ENCODE data around the gene NPIPB2. TPM values are rescaled to one million over a fixed set of nuclear protein-coding genes. Genes with fewer than 3 reads are reported as not detected.

Gene NPIPB2
- total and polyA plus RNA-seq, 2 of the 13 experiments (the other 11 are each of a cell fraction or from before 2014, with no cell fraction given) = 1.8 to 4.1 TPM

DNA sequence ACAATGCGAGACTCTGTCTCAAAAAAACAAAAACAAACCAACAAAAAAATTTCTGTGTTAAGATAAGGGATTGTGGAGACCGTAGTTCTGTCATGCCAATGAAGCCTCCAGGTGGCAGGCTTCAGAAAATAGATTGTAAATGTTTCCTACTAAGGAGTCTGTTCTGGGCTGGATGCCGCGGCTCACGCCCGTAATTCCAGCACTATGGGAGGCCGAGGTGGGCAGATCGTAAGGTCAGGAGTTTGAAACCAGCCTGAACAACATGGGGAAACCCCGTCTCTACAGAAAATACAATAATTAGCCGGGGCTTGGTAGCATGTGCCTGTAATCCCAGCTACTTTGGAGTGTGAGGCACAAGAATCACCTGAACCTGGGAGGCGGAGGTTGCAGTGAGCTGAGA, 30.3 kb upstream of the NPIPB2 start (continued):
- TF ChIP-seq, protein P1, sequence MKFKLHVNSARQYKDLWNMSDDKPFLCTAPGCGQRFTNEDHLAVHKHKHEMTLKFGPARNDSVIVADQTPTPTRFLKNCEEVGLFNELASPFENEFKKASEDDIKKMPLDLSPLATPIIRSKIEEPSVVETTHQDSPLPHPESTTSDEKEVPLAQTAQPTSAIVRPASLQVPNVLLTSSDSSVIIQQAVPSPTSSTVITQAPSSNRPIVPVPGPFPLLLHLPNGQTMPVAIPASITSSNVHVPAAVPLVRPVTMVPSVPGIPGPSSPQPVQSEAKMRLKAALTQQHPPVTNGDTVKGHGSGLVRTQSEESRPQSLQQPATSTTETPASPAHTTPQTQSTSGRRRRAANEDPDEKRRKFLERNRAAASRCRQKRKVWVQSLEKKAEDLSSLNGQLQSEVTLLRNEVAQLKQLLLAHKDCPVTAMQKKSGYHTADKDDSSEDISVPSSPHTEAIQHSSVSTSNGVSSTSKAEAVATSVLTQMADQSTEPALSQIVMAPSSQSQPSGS (CRISPR knock-in tag; IDR thresholded peaks at IDR 0.05) = no peak
- TF ChIP-seq NFE2 (CRISPR knock-in tag; IDR thresholded peaks at IDR 0.05) (no peak), RFXAP (CRISPR knock-in tag; IDR thresholded peaks at IDR 0.05; ENCODE audit: borderline replicate concordance) (0 out of 2 replicates have a peak, but pooled peaks have one; percentile 52), SCMH1 (CRISPR knock-in tag; IDR thresholded peaks at IDR 0.05; ENCODE audit: borderline replicate concordance) (no peak), MEF2D (CRISPR knock-in tag; IDR thresholded peaks at IDR 0.05) (peak; percentile 41; the same call in 1 of the 2 replicates), ZNF570 (CRISPR knock-in tag; IDR thresholded peaks at IDR 0.05; ENCODE audit: borderline replicate concordance) (no peak), ZFP37 (CRISPR knock-in tag; IDR thresholded peaks at IDR 0.05; ENCODE audit: borderline replicate concordance) (no peak), RCOR2 (CRISPR knock-in tag; IDR thresholded peaks at IDR 0.05) (no peak), ZNF761 (CRISPR knock-in tag; conservative IDR thresholded peaks at IDR 0.05) (no peak), ZNF776 (CRISPR knock-in tag; IDR thresholded peaks at IDR 0.05) (no peak), ZNF264 (CRISPR knock-in tag; IDR thresholded peaks at IDR 0.05) (no peak), BHLHE40 (IDR thresholded peaks at IDR 0.05; ENCODE audit: low read length) (no peak), CENPX (CRISPR knock-in tag; IDR thresholded peaks at IDR 0.05) (no peak), ZNF20 (CRISPR knock-in tag; IDR thresholded peaks at IDR 0.05) (no peak), ZNF354B (CRISPR knock-in tag; IDR thresholded peaks at IDR 0.05) (no peak), HNRNPK (IDR thresholded peaks at IDR 0.05; ENCODE audit: low read depth, low read length, poor library complexity, severe bottlenecking) (no peak)
- TF ChIP-seq, protein P2, sequence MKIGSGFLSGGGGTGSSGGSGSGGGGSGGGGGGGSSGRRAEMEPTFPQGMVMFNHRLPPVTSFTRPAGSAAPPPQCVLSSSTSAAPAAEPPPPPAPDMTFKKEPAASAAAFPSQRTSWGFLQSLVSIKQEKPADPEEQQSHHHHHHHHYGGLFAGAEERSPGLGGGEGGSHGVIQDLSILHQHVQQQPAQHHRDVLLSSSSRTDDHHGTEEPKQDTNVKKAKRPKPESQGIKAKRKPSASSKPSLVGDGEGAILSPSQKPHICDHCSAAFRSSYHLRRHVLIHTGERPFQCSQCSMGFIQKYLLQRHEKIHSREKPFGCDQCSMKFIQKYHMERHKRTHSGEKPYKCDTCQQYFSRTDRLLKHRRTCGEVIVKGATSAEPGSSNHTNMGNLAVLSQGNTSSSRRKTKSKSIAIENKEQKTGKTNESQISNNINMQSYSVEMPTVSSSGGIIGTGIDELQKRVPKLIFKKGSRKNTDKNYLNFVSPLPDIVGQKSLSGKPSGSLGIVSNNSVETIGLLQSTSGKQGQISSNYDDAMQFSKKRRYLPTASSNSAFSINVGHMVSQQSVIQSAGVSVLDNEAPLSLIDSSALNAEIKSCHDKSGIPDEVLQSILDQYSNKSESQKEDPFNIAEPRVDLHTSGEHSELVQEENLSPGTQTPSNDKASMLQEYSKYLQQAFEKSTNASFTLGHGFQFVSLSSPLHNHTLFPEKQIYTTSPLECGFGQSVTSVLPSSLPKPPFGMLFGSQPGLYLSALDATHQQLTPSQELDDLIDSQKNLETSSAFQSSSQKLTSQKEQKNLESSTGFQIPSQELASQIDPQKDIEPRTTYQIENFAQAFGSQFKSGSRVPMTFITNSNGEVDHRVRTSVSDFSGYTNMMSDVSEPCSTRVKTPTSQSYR (CRISPR knock-in tag; IDR thresholded peaks at IDR 0.05; ENCODE audit: borderline replicate concordance) = no peak
- TF ChIP-seq, protein P3, sequence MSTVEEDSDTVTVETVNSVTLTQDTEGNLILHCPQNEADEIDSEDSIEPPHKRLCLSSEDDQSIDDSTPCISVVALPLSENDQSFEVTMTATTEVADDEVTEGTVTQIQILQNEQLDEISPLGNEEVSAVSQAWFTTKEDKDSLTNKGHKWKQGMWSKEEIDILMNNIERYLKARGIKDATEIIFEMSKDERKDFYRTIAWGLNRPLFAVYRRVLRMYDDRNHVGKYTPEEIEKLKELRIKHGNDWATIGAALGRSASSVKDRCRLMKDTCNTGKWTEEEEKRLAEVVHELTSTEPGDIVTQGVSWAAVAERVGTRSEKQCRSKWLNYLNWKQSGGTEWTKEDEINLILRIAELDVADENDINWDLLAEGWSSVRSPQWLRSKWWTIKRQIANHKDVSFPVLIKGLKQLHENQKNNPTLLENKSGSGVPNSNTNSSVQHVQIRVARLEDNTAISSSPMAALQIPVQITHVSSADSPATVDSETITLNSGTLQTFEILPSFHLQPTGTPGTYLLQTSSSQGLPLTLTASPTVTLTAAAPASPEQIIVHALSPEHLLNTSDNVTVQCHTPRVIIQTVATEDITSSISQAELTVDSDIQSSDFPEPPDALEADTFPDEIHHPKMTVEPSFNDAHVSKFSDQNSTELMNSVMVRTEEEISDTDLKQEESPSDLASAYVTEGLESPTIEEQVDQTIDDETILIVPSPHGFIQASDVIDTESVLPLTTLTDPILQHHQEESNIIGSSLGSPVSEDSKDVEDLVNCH (CRISPR knock-in tag; IDR thresholded peaks at IDR 0.05) = no peak
- TF ChIP-seq, protein P4, sequence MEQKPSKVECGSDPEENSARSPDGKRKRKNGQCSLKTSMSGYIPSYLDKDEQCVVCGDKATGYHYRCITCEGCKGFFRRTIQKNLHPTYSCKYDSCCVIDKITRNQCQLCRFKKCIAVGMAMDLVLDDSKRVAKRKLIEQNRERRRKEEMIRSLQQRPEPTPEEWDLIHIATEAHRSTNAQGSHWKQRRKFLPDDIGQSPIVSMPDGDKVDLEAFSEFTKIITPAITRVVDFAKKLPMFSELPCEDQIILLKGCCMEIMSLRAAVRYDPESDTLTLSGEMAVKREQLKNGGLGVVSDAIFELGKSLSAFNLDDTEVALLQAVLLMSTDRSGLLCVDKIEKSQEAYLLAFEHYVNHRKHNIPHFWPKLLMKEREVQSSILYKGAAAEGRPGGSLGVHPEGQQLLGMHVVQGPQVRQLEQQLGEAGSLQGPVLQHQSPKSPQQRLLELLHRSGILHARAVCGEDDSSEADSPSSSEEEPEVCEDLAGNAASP (CRISPR knock-in tag; IDR thresholded peaks at IDR 0.05; ENCODE audit: borderline replicate concordance) = no peak
- TF ChIP-seq, protein P5, sequence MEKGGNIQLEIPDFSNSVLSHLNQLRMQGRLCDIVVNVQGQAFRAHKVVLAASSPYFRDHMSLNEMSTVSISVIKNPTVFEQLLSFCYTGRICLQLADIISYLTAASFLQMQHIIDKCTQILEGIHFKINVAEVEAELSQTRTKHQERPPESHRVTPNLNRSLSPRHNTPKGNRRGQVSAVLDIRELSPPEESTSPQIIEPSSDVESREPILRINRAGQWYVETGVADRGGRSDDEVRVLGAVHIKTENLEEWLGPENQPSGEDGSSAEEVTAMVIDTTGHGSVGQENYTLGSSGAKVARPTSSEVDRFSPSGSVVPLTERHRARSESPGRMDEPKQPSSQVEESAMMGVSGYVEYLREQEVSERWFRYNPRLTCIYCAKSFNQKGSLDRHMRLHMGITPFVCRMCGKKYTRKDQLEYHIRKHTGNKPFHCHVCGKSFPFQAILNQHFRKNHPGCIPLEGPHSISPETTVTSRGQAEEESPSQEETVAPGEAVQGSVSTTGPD (CRISPR knock-in tag; IDR thresholded peaks at IDR 0.05) = no peak
- TF ChIP-seq, protein P6, sequence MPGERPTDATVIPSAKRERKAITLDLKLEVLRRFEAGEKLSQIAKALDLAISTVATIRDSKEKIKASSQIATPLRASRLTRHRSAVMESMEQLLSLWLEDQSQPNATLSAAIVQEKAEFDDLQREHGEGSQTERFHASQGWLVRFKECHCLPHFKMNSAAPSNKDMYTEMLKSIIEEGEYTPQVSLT (CRISPR knock-in tag; IDR thresholded peaks at IDR 0.05; ENCODE audit: borderline replicate concordance, low read depth) = no peak
